GM19455 (cell line): ENCODE results near the gene KCNIP4.

Experiments
- ATAC-seq: cut with Tn5 transposase; IDR thresholded peaks from one replicate; pipeline ENCODE4 v1.9.1; 2021; ENCODE audit not compliant: unreplicated experiment

The KCNIP4 gene

DNA sequence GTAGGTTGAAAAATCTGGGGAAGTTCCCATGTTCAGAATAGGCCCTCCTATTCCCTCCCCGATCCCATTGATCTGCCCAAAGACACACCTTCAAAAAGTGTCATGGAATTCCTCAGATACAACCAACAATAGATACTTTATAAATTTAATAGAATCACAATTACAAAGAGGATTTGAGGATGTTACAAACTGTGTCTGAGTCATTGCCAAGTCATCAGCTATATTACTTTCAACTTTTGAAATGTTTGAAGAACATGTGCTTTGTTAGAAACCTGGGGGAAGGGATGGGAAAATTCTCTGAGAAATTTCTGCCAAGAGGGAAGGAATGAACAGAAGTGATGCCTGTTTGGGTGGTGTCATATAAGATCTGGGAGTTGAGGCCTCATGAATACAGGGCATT, 46.7 kb downstream of the KCNIP4 start:
- ATAC-seq: no peak

DNA sequence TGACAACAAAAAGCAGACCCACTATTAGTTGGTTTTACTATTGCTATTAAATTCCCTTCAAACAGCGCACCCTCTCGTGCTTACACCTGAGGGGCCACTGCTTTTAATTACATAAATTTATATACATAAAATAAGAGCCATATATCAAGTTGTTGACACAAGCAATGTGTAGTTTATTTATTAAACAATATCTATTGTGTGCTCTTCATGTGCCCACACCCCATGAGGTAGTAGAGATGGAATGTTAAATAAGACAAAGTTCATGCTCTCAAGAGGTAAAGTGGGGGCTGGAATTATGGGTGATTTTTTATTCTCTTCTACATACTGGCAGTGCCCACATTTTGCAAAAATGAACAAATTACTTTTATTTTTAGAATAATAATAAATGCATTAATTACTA, 47.3 kb downstream of the KCNIP4 start:
- ATAC-seq: no peak

DNA sequence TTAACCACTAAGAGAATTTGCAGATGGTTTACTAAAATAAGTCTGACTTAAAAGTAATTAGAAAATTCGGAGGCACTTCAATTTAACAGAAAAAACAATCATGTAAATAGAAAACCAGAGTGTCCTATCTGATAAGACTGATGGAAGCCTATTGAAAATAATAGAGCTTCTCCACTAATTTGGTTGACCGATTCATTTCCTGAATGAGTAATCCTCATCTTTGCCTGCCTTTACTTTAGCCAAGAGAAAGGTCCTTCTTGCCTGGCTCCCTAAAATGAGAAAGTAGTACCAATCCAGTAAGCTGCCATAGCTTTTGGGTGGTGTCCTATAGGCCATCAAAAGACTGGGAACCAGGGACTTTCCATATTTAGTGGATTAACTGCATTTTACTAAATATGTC, 48.4 kb downstream of the KCNIP4 start:
- ATAC-seq: no peak

DNA sequence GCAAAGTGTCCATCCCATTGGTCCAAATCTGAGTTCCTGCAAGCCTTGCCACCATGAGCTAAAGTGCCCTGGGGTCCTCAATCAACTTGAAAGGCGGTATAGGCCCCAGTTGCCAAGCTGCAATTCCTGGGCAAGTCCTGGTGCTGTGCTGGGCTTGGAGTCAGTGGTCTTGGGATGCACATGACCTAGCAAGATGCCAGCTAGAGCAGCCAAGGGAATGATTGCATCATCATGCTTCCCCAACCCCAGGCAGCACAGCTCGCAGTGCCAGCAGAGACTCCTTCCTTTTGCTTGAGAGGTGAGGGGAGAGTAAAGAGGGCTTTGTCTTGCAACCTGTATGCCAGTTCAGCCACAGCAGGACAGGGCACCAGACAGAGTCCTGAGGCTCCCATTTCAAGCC, 50.5 kb downstream of the KCNIP4 start:
- no peak for ATAC-seq

GRCh38 chr4:21896767-21897166, 51.8 kb downstream of the KCNIP4 start:
- ATAC-seq: no peak

- no peak for ATAC-seq
Measured at GRCh38 chr4:21893136-21893535, 55.4 kb downstream of the KCNIP4 start.

GRCh38 chr4:21890231-21890630, 58.3 kb downstream of the KCNIP4 start:
- ATAC-seq: no peak

- ATAC-seq: no peak
Measured at GRCh38 chr4:21888195-21888976, 60.2 kb downstream of the KCNIP4 start.

DNA sequence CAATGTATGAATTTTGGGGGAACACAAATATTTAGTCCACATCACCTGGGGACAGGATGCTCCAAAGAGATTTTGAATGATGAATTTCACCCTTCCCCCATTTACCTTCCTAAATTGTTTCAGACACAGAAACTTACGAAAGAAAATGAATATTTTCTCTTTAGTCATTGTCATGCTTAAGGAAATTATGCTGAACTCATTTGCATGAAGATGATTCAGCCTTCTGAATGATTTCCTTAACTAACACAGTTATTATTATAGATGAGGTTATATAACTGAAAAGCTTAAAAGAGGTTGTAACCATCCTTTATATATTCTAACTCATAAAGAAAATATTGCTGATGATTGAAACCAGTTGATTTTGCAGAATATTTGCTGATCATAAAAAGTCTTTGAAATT, 61.1 kb downstream of the KCNIP4 start:
- ATAC-seq: no peak

- ATAC-seq: no peak
Measured at GRCh38 chr4:21885770-21886169, 62.8 kb downstream of the KCNIP4 start.

DNA sequence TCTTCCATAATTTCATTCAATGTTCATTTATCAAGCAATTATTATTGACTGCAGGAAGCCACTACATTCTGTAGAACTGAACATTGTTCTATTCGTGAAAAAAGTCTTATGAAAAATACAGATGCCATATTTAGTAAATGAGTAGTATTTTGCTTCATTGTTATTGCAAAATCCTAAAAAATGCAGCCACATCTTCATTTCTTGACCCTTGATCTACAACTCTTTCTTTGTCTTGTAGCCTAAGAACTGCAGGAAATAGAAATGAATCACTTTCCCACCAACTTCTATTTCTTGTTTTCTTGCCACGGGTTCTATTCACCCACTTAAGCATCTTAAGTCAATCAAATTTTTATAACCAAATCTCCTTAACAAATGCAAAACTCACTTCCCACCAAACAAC, 63.3 kb downstream of the KCNIP4 start:
- no peak for ATAC-seq

- ATAC-seq: no peak
Measured at GRCh38 chr4:21884615-21885014, 64.0 kb downstream of the KCNIP4 start.

- ATAC-seq: no peak
Measured at GRCh38 chr4:21882051-21882839, 66.3 kb downstream of the KCNIP4 start.

DNA sequence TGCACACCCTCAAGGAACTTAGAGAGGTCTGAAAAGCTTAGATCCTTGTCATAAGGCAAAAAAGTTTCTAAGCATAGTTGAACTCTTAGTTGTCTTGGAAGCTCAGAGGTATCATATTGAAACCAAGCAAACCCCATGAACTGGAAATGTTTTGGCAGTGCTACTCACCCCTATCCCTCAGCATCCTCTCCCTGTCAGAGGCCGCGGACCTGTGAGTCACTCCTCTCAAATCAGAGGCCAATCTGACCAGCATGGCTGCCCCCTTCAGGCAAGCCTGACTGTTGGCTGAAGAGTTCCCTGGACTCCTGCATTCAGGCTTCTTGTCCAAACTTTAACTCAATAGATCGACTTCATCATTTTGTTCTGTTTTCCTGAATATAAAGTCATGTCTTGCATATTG, 69.4 kb downstream of the KCNIP4 start:
- no peak for ATAC-seq

- no peak for ATAC-seq
Measured at GRCh38 chr4:21876711-21877110, 71.9 kb downstream of the KCNIP4 start.

- no peak for ATAC-seq
Measured at GRCh38 chr4:21873145-21873544, 75.4 kb downstream of the KCNIP4 start.

GRCh38 chr4:21872101-21872500, 76.5 kb downstream of the KCNIP4 start:
- no peak for ATAC-seq

DNA sequence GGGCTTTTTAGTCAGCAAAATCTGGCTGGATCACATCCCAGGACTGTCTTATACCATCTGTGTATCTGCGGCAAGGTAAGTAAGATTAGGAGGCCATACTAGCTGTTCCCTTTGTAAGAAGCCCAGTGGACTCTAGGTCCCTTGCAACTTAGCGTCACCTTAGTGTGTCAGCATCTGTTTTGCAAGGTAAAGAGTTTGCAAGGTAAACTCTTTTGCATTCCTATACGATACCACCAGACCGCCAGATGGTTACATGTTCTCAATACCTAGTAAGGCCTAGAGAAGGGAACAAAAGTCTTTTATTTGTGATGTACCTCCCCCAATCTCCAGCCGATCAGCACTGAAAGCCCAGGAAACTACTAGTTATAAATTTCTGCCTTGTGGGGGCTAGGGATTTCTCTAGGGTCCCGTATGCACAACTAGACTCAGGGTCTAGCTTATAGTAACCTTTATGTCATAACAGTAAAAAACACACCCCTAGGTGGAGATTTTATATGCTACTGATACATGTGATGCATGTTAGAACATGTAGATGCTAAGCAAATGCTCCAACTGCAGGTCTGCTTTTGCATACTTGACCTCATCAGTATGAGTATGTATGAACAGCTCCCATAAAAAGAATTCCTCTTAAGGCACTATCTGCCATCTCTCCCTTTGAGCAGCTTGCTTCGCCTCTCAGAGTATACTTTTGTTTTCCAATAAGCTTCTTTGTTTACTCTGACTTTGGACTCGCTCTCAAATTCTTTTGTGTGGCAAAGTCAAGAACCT, 78.4 kb downstream of the KCNIP4 start:
- ATAC-seq: no peak

- no peak for ATAC-seq
Measured at GRCh38 chr4:21864686-21865085, 83.9 kb downstream of the KCNIP4 start.

GRCh38 chr4:21862917-21863316, 85.7 kb downstream of the KCNIP4 start:
- ATAC-seq: no peak

- ATAC-seq: no peak
Measured at GRCh38 chr4:21858971-21859370, 89.6 kb downstream of the KCNIP4 start.

GRCh38 chr4:21856754-21857153, 91.8 kb downstream of the KCNIP4 start:
- ATAC-seq: no peak
